Lung (tissue), 12 donors: Measurements from ENCODE around the gene SLC12A7. TPM values are rescaled to one million over a fixed set of nuclear protein-coding genes. Genes with fewer than 3 reads are reported as not detected.

Experiments used
- ATAC-seq: fragments of 200-7000 bp; cut with Tn5 transposase; one replicate; pipeline ENCODE4 v1.9.1; 2020; ENCODE audit warnings: moderate number of reproducible peaks; ENCODE audit not compliant: insufficient read depth, low FRiP score
- DNase-seq, 3 donors: peaks; one replicate each; pipeline ENCODE4 v3.0.0-alpha.2; 2013 to 2017
- H3K27ac ChIP-seq, 2 donors: one replicate each; pipeline ENCODE4 v1.5.1; 2013; ENCODE audit warnings: mild to moderate bottlenecking in 2 of 2, moderate library complexity in 2 of 2, control low read depth in 1 of 2, inconsistent platforms in 1 of 2, low read depth in 1 of 2, low read length in 1 of 2
- H3K27me3 ChIP-seq, 3 donors: one replicate each; pipeline ENCODE4 v1.5.1; 2013; ENCODE audit warnings: low read length in 2 of 3; ENCODE audit not compliant: control insufficient read depth in 3 of 3, insufficient read depth in 3 of 3
- H3K36me3 ChIP-seq, 4 donors: one replicate each; pipeline ENCODE4 v1.5.1; 2013; ENCODE audit warnings: low read length in 4 of 4, mild to moderate bottlenecking in 1 of 4, moderate library complexity in 1 of 4; ENCODE audit not compliant: control insufficient read depth in 4 of 4, insufficient read depth in 4 of 4
- H3K4me1 ChIP-seq, 5 donors: one replicate each; pipeline ENCODE4 v1.5.1; 2013; ENCODE audit warnings: low read length in 5 of 5, mild to moderate bottlenecking in 2 of 5, moderate library complexity in 1 of 5; ENCODE audit not compliant: control insufficient read depth in 5 of 5, insufficient read depth in 5 of 5
- H3K4me3 ChIP-seq: one replicate; pipeline ENCODE4 v1.5.1; 2013; ENCODE audit warnings: mild to moderate bottlenecking, control low read depth, moderate library complexity
- H3K9ac ChIP-seq, 2 donors: one replicate each; pipeline ENCODE4 v1.5.1; 2013; ENCODE audit warnings: low read length in 2 of 2, control low read depth in 1 of 2; ENCODE audit not compliant: insufficient read depth in 1 of 2
- H3K9me3 ChIP-seq, 4 donors: one replicate each; pipeline ENCODE4 v1.5.1; 2013; ENCODE audit warnings: low read length in 3 of 4, mild to moderate bottlenecking in 1 of 4, moderate library complexity in 1 of 4; ENCODE audit not compliant: control insufficient read depth in 4 of 4, insufficient read depth in 3 of 4
- WGBS, 2 donors: extraction: QIAGEN DNeasy Blood & Tissue Kit; methylation state at CpG; one replicate each; pipeline ENCODE4 v1.1.7; 2013; 5-methylcytosine and 5-hydroxymethylcytosine counted together
- polyA plus RNA-seq, 2 donors: library from polyadenylated mRNA; stranded (reverse); fragments of 200-250 nt; gene quantifications; one replicate each; pipeline ENCODE4 v1.2.1, GENCODE V29; 2013
- total RNA-seq, 2 donors: library from RNA; depleted of rRNA in 1 of 2; stranded (reverse); fragments of >200 nt in 1 of 2; gene quantifications; one replicate each; pipeline ENCODE4 v1.2.1, GENCODE V29; 2014 to 2021
- TF ChIP-seq, protein P1 (sequence below): IDR thresholded peaks from 2 replicates; pipeline ENCODE4 v1.5.1; 2012; ENCODE audit warnings: mild to moderate bottlenecking; ENCODE audit errors: control extremely low read depth, extremely low read depth
- donor health status: control.
- donor health status: control.
- donor health status: Bipolar disorder and iron deficiency.
- donor health status: healthy.
- donor health status: DM: yes; HTN: yes; CAD: no.

SLC12A7 gene
- total and polyA plus RNA-seq, 4 donors: 14.8 to 50.4 (median 39.8) TPM

GRCh38 chr5:1039210-1039548 lies 72.7 kb downstream of the SLC12A7 start:
- ATAC-seq: no peak
- Histone ChIP-seq H3K9ac (no peak overlapping the region), H3K9me3 (peaks cover 0 to 4% (median under 1%) of the 10 kb centered on the region in 4 donors), H3K36me3 (peaks cover 0 to 5% (median 2%) of the 10 kb centered on the region in 4 donors), H3K4me1 (no peaks in the 10 kb centered on the region), H3K4me3 (no peak overlapping the region), H3K27ac (no peak overlapping the region), H3K27me3 (no peaks in the 10 kb centered on the region)
- no peak for DNase-seq
- WGBS, 2 donors: 85 to 86% methylated on average over 16 of the region's 16 CpGs
- TF ChIP-seq, protein P1, sequence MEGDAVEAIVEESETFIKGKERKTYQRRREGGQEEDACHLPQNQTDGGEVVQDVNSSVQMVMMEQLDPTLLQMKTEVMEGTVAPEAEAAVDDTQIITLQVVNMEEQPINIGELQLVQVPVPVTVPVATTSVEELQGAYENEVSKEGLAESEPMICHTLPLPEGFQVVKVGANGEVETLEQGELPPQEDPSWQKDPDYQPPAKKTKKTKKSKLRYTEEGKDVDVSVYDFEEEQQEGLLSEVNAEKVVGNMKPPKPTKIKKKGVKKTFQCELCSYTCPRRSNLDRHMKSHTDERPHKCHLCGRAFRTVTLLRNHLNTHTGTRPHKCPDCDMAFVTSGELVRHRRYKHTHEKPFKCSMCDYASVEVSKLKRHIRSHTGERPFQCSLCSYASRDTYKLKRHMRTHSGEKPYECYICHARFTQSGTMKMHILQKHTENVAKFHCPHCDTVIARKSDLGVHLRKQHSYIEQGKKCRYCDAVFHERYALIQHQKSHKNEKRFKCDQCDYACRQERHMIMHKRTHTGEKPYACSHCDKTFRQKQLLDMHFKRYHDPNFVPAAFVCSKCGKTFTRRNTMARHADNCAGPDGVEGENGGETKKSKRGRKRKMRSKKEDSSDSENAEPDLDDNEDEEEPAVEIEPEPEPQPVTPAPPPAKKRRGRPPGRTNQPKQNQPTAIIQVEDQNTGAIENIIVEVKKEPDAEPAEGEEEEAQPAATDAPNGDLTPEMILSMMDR: no peak

GRCh38 chr5:1038417-1039209 lies 73.2 kb downstream of the SLC12A7 start:
- TF ChIP-seq, protein P1: no peak
- Histone ChIP-seq H3K9me3 (peaks cover 0 to 2% (median under 1%) of the 10 kb centered on the region in 4 donors), H3K9ac (no peak overlapping the region), H3K36me3 (peaks cover 0 to 5% (median 2%) of the 10 kb centered on the region in 4 donors), H3K27me3 (no peaks in the 10 kb centered on the region), H3K4me1 (no peaks in the 10 kb centered on the region), H3K27ac (no peak overlapping the region), H3K4me3 (no peak overlapping the region)
- ATAC-seq: no peak
- DNase-seq: no peak
- 86 to 89% methylated on average over 27 to 28 of the region's 28 CpGs for WGBS, 2 donors

GRCh38 chr5:1037671-1038416 lies 74.0 kb downstream of the SLC12A7 start:
- WGBS, 2 donors: 89 to 93% methylated on average over 35 to 43 of the region's 43 CpGs
- Histone ChIP-seq H3K9me3 (peaks cover 0 to 2% (median under 1%) of the 10 kb centered on the region in 4 donors), H3K9ac (no peak overlapping the region), H3K27me3 (no peaks in the 10 kb centered on the region), H3K4me3 (no peak overlapping the region), H3K27ac (no peak overlapping the region), H3K4me1 (no peaks in the 10 kb centered on the region), H3K36me3 (peaks cover 0 to 5% (median 2%) of the 10 kb centered on the region in 4 donors)
- TF ChIP-seq, protein P1: no peak
- ATAC-seq: no peak
- DNase-seq: no peak
